ENCODE measurements around the gene DTNA. TPM values are rescaled to one million over a fixed set of nuclear protein-coding genes. Genes with fewer than 3 reads are reported as not detected.

DTNA gene
- total RNA-seq, 4 donors from 2014 or later, result 81.0 to 236 (median 119) TPM

DNA sequence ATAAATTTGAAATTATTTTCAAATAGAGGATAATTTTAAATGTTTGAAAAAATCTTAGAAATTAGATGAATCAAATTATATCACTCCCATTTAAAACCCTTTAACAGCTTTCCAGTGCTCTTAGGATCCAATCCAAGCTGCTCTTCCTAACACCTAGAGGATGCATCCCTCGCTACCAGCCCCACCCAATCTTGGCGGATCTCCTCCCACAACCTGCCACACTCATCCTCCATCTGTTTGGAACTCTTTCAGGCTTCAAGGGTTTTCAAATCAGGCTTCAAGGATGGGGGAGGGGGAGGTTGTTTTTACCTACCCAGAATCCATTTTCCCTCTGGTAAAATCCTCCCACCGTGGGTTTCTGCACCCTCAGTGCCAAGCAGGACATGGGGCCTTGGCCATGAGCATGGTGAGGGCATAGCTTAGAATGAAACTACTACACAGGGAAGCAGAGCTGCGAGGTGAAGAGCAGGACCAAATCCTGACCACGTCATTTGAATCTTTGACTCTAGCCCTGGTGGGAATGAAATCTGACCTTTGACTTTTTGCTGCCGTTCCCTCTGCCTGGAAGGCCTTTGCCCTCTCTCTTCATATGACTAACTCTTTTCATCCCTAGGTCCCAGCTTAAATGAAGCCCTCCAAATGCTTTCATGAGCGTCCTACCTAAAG lies 218.1 kb downstream of the DTNA start:
- Histone ChIP-seq H3K4me3 (replicated peaks in 1 of 3) (no peak overlapping the region), H3K27me3 (no peaks in the 10 kb centered on the region), H3K4me1 (no peaks in the 10 kb centered on the region), H3K9me3 (no peaks in the 10 kb centered on the region), H3K27ac (no peak overlapping the region), H3K36me3 (no peaks in the 10 kb centered on the region)
- TF ChIP-seq, protein P1, sequence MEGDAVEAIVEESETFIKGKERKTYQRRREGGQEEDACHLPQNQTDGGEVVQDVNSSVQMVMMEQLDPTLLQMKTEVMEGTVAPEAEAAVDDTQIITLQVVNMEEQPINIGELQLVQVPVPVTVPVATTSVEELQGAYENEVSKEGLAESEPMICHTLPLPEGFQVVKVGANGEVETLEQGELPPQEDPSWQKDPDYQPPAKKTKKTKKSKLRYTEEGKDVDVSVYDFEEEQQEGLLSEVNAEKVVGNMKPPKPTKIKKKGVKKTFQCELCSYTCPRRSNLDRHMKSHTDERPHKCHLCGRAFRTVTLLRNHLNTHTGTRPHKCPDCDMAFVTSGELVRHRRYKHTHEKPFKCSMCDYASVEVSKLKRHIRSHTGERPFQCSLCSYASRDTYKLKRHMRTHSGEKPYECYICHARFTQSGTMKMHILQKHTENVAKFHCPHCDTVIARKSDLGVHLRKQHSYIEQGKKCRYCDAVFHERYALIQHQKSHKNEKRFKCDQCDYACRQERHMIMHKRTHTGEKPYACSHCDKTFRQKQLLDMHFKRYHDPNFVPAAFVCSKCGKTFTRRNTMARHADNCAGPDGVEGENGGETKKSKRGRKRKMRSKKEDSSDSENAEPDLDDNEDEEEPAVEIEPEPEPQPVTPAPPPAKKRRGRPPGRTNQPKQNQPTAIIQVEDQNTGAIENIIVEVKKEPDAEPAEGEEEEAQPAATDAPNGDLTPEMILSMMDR (IDR thresholded peaks at IDR 0.05), result no peak
- TF ChIP-seq POLR2A (IDR thresholded peaks at IDR 0.05), result no peak
- intact Hi-C loops (cut with DNase I), result no loop called here
- 78 to 82% methylated on average over 7 of the region's 7 CpGs for WGBS, 2 donors
- DNase-seq, result no peak

DNA sequence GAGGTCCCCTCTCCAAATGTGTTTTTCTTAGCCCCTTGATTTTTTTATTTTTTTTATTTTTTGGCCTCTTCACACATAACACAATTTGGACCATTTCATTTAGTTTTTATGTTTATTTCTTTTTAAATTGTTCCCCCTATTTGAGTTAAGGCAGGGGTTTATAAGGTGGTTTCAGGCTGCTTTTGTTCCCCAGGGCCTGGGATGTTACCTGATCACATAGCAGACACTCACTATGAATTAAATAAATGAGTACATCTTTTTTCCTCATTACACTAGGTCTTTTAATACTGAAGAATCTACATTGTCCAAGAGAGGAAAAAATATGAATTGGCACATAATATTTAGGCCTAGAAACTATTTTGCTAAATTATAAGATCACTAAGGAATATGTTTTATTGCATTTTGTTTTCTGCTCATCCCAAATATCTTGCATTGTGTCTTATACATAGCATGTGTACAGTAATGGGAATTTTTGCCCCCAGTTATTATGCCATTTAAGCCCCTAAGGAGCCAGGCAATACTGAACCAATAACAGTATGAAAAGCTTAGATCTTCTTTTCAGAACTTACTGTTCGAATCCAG lies 218.7 kb downstream of the DTNA start:
- Histone ChIP-seq H3K36me3 (no peaks in the 10 kb centered on the region), H3K27ac (no peak overlapping the region), H3K4me3 (replicated peaks in 1 of 3) (no peak overlapping the region), H3K4me1 (no peaks in the 10 kb centered on the region), H3K9me3 (no peaks in the 10 kb centered on the region), H3K27me3 (no peaks in the 10 kb centered on the region)
- TF ChIP-seq, protein P1 (IDR thresholded peaks at IDR 0.05), result no peak
- no peak for TF ChIP-seq POLR2A (IDR thresholded peaks at IDR 0.05)
- DNase-seq, result no peak
- intact Hi-C loops (cut with DNase I), result no loop called here
- WGBS, 2 donors, result 78 to 86% methylated on average over 1 of the region's 1 CpG

DNA sequence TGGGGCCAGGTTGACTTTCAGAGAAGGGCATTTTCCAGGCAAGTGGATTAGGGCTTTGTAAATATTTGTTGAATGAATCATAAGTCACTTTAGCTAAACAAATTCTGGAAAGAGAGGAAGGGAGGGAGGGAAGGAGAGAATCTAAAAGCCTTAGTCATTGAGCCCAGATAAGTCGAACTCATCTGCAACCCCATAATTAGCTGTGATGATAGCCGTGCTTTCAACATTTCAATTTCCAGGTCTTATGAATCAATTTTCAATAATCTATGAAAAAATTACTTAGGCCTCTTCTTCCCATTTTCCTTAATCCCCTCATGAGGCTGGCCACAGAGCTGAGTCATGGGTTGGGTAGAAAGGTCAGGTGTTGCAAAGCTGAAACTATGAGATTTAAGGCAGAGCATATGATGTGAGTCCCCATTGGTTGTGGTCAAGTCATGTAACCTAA lies 219.3 kb downstream of the DTNA start:
- H3K27ac ChIP-seq, result no peak overlapping the region
- H3K4me1 ChIP-seq, result no peaks in the 10 kb centered on the region
- H3K9me3 ChIP-seq, result no peaks in the 10 kb centered on the region
- no peak for DNase-seq
- H3K27me3 ChIP-seq, result no peaks in the 10 kb centered on the region
- intact Hi-C loops (cut with DNase I), result no loop called here
- H3K4me3 ChIP-seq (replicated peaks in 1 of 3), result no peak overlapping the region
- 88 to 95% methylated on average over 2 of the region's 2 CpGs for WGBS, 2 donors
- H3K36me3 ChIP-seq, result no peaks in the 10 kb centered on the region
- TF ChIP-seq POLR2A (IDR thresholded peaks at IDR 0.05), result no peak
- TF ChIP-seq, protein P1 (IDR thresholded peaks at IDR 0.05), result no peak

DNA sequence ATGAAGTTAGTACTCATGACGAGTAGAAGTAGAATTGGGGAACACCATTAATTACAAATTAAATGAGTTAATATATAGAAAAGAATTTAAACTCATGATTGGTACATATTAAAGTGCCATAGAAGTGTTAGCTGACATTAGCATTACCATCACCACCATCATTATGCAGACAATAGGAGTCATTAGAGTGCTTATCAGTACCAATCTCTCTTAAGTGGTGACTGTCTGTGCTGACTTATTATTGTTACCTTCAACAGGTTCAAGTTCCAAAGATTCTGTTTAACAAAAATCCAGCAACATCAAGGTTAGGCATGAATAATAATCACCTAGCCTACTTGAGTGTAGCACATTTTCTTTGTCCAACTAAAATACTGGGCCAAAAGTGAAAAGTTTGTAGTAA lies 222.3 kb downstream of the DTNA start:
- no peak for DNase-seq
- Histone ChIP-seq H3K4me1 (no peaks in the 10 kb centered on the region), H3K36me3 (no peaks in the 10 kb centered on the region), H3K4me3 (replicated peaks in 1 of 3) (no peak overlapping the region), H3K27ac (no peak overlapping the region), H3K27me3 (no peaks in the 10 kb centered on the region), H3K9me3 (no peaks in the 10 kb centered on the region)
- 93 to 98% methylated on average over 1 of the region's 1 CpG for whole genome bisulfite sequencing, 2 donors
- intact Hi-C loops (cut with DNase I), result no loop called here
- TF ChIP-seq, protein P1 (IDR thresholded peaks at IDR 0.05), result no peak
- TF ChIP-seq POLR2A (IDR thresholded peaks at IDR 0.05), result no peak

DNA sequence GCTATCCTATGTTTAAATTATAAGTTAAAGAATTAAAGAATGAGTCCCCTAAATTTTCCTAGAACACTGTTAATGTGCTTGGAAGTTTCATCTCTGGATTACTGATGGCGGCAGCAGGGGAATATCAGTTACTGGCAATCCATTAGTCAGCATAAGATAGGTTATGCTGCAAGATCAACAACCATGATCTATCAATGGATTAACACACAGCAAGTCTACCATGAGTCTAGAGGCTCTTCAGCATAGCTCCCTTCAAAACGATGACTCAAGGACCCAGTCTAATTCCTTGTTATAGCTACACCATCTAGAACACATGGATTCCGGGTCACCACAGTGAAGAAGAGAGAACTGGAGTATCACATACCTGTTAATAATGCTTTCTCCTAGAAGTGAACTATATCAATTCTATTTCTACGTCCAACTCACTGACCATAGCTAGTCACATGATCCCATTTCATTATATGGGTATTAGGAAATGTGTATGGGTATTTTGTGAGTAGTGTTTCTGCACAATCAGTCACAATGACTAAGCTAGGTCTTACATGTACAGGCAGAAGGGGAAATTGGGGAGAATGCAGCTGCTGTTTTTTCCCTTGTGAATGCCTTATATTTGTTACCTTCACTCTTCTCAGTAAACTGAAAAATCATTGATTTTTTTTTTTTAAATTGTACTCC lies 222.8 kb downstream of the DTNA start:
- TF ChIP-seq, protein P1 (IDR thresholded peaks at IDR 0.05), result no peak
- no peak for TF ChIP-seq POLR2A (IDR thresholded peaks at IDR 0.05)
- WGBS, 2 donors, result 89 to 90% methylated on average over 4 of the region's 4 CpGs
- H3K9me3 ChIP-seq, result no peaks in the 10 kb centered on the region
- no peaks in the 10 kb centered on the region for H3K27me3 ChIP-seq
- intact Hi-C loops (cut with DNase I), result no loop called here
- DNase-seq, result no peak
- no peaks in the 10 kb centered on the region for H3K36me3 ChIP-seq
- H3K27ac ChIP-seq, result no peak overlapping the region
- no peak overlapping the region for H3K4me3 ChIP-seq (replicated peaks in 1 of 3)
- H3K4me1 ChIP-seq, result no peaks in the 10 kb centered on the region

All from thyroid gland (tissue), 4 donors.